H1 (cell line): ENCODE measurements around the gene BIN1. TPM values are rescaled to one million over a fixed set of nuclear protein-coding genes. Genes with fewer than 3 reads are reported as not detected.

Experiments
- CTCF ChIA-PET: fragments of 300-600 bp; sonication (Branson Sonifier 250); formaldehyde crosslinking; loops from one replicate; lab custom pipeline; 2021; ENCODE audit not compliant: partially characterized antibody; lab: Charles Lee
- POLR2A ChIA-PET: fragments of 300-600 bp; sonication (Branson Sonifier 250); formaldehyde crosslinking; loops from one replicate; lab custom pipeline; 2021; ENCODE audit warnings: inconsistent platforms; ENCODE audit not compliant: partially characterized antibody; lab: Charles Lee
- DNase-seq, 2 experiments: peaks; one replicate each; pipeline versions ENCODE4 v3.0.0 to v3.0.0-alpha.2; 2010 to 2022; ENCODE audit warnings: low spot score in 2 of 2, low read depth in 1 of 2, mixed read lengths in 1 of 2
- FAIRE-seq: peaks from 2 replicates; lab custom pipeline; 2011; peaks lifted over from hg19 to GRCh38; lab: Jason Lieb, UNC
- H2AFZ ChIP-seq: 2 replicates; pipeline ENCODE4 v1.8.1; 2012; ENCODE audit warnings: low read length, inconsistent platforms
- H2AK5ac ChIP-seq: 2 replicates; pipeline ENCODE4 v1.6.1; 2013; ENCODE audit warnings: low read depth, low read length
- H2BK120ac ChIP-seq: replicated peaks from 2 replicates; pipeline ENCODE3; 2013; ENCODE audit warnings: low read depth, low read length, inconsistent platforms
- H2BK12ac ChIP-seq: 2 replicates; pipeline ENCODE4 v1.6.1; 2013; ENCODE audit warnings: low read depth, low read length
- H2BK15ac ChIP-seq: 2 replicates; pipeline ENCODE4 v1.6.1; 2013; ENCODE audit warnings: low read length
- H2BK20ac ChIP-seq: 2 replicates; pipeline ENCODE4 v1.6.1; 2013; ENCODE audit warnings: low read length
- H2BK5ac ChIP-seq: 2 replicates; pipeline ENCODE4 v1.6.1; 2013; ENCODE audit warnings: low read depth, low read length
- H3K14ac ChIP-seq: 2 replicates; pipeline ENCODE4 v1.6.1; 2013; ENCODE audit warnings: inconsistent platforms; ENCODE audit not compliant: insufficient read length
- H3K18ac ChIP-seq: 2 replicates; pipeline ENCODE4 v1.6.1; 2013; ENCODE audit warnings: low read length; ENCODE audit errors: extremely low read depth
- H3K23ac ChIP-seq: 2 replicates; pipeline ENCODE4 v1.6.1; 2013; ENCODE audit warnings: inconsistent platforms; ENCODE audit not compliant: insufficient read length
- H3K23me2 ChIP-seq: 2 replicates; pipeline ENCODE4 v1.6.1; 2013; ENCODE audit warnings: low read depth, low read length
- H3K27ac ChIP-seq: 2 replicates; pipeline ENCODE4 v1.6.1; 2011; ENCODE audit warnings: low read depth, low read length, inconsistent platforms
- H3K27me3 ChIP-seq, 4 experiments: replicated peaks in 1 of 4; 1 replicate in 1 of 4; 2 replicates in 3 of 4; pipeline versions ENCODE4 v1.6.1 to v1.8.1; 2011 to 2013; ENCODE audit warnings: low read length in 3 of 4, mild to moderate bottlenecking in 3 of 4, inconsistent platforms in 2 of 4, mixed read lengths in 2 of 4, moderate library complexity in 1 of 4; ENCODE audit not compliant: control insufficient read depth in 3 of 4, insufficient read depth in 3 of 4; ENCODE audit errors: extremely low read depth in 1 of 4
- H3K36me3 ChIP-seq, 4 experiments: 2 replicates each; pipeline versions ENCODE4 v1.6.1 to v1.8.1; 2011 to 2013; ENCODE audit warnings: mild to moderate bottlenecking in 4 of 4, low read length in 3 of 4, moderate library complexity in 2 of 4, control low read depth in 1 of 4, inconsistent platforms in 1 of 4; ENCODE audit not compliant: insufficient read depth in 4 of 4, control insufficient read depth in 2 of 4
- H3K4ac ChIP-seq: replicated peaks from 2 replicates; pipeline ENCODE3; 2013; ENCODE audit warnings: low read length, low read depth, mixed read lengths, inconsistent platforms; ENCODE audit not compliant: insufficient read length
- H3K4me1 ChIP-seq, 4 experiments: replicated peaks in 1 of 4; 1 replicate in 1 of 4; 2 replicates in 3 of 4; pipeline versions ENCODE4 v1.6.1 to v1.8.1; 2011 to 2013; ENCODE audit warnings: low read length in 3 of 4, inconsistent platforms in 2 of 4, mixed read lengths in 1 of 4; ENCODE audit not compliant: insufficient read depth in 4 of 4, control insufficient read depth in 3 of 4
- H3K4me2 ChIP-seq, 2 experiments: 2 replicates each; pipeline versions ENCODE4 v1.6.1 to v1.8.1; 2011 to 2013; ENCODE audit warnings: low read depth in 2 of 2, low read length in 2 of 2, control low read depth in 1 of 2, inconsistent platforms in 1 of 2, mild to moderate bottlenecking in 1 of 2; ENCODE audit not compliant: insufficient read depth in 1 of 2
- H3K4me3 ChIP-seq, 4 experiments: fragments of 200-600, 300-600 bp in 1 of 4; sonication (generic), shearing (Covaris generic), sonication (Bioruptor Twin) in 1 of 4; 2 replicates each; pipeline versions ENCODE4 v1.5.1 to v1.8.1; 2011 to 2016; ENCODE audit warnings: low read length in 4 of 4, low read depth in 3 of 4, control low read depth in 2 of 4, inconsistent platforms in 2 of 4, mild to moderate bottlenecking in 2 of 4, mixed read lengths in 1 of 4, moderate library complexity in 1 of 4; ENCODE audit not compliant: insufficient read depth in 2 of 4; ENCODE audit errors: extremely low read depth in 1 of 4
- H3K56ac ChIP-seq: replicated peaks from 2 replicates; pipeline ENCODE3; 2013; ENCODE audit warnings: low read depth, mild to moderate bottlenecking, mixed read lengths, low read length, inconsistent platforms; ENCODE audit not compliant: insufficient read length
- H3K79me1 ChIP-seq: 2 replicates; pipeline ENCODE4 v1.6.1; 2013; ENCODE audit warnings: low read depth, low read length, control low read depth
- H3K79me2 ChIP-seq, 2 experiments: 2 replicates each; pipeline versions ENCODE4 v1.6.1 to v1.8.1; 2012 to 2013; ENCODE audit warnings: low read length in 2 of 2, mild to moderate bottlenecking in 2 of 2, inconsistent platforms in 1 of 2; ENCODE audit not compliant: insufficient read depth in 2 of 2, control insufficient read depth in 1 of 2
- H3K9ac ChIP-seq, 4 experiments: replicated peaks in 1 of 4; 1 replicate in 1 of 4; 2 replicates in 3 of 4; pipeline versions ENCODE4 v1.6.1 to v1.8.1; 2011 to 2013; ENCODE audit warnings: low read depth in 3 of 4, low read length in 3 of 4, control low read depth in 2 of 4, mild to moderate bottlenecking in 2 of 4, moderate library complexity in 2 of 4, inconsistent platforms in 1 of 4; ENCODE audit errors: extremely low read depth in 1 of 4
- H3K9me3 ChIP-seq, 2 experiments: 2 replicates each; pipeline versions ENCODE4 v1.6.1 to v1.8.1; 2012 to 2013; ENCODE audit warnings: mild to moderate bottlenecking in 2 of 2, moderate library complexity in 2 of 2, control low read depth in 1 of 2, inconsistent platforms in 1 of 2, low read depth in 1 of 2, low read length in 1 of 2, mixed read lengths in 1 of 2; ENCODE audit not compliant: insufficient read depth in 2 of 2
- H4K20me1 ChIP-seq, 2 experiments: replicated peaks in 1 of 2; 2 replicates each; pipeline versions ENCODE3 to v1.8.1; 2011 to 2013; ENCODE audit warnings: inconsistent platforms in 2 of 2, low read length in 2 of 2, mild to moderate bottlenecking in 1 of 2; ENCODE audit not compliant: insufficient read depth in 2 of 2, control insufficient read depth in 1 of 2
- H4K5ac ChIP-seq: 2 replicates; pipeline ENCODE4 v1.6.1; 2013; ENCODE audit warnings: low read length, low read depth, mixed read lengths, inconsistent platforms; ENCODE audit not compliant: insufficient read length
- H4K8ac ChIP-seq: 2 replicates; pipeline ENCODE4 v1.8.0; 2013; ENCODE audit warnings: mild to moderate bottlenecking, moderate library complexity, low read length, inconsistent platforms; ENCODE audit not compliant: insufficient read depth; ENCODE audit errors: extremely low read depth
- H4K91ac ChIP-seq: replicated peaks from 2 replicates; pipeline ENCODE3; 2013; ENCODE audit warnings: low read length, mixed read lengths, inconsistent platforms; ENCODE audit not compliant: insufficient read length
- ATF3 ChIP-seq: IDR thresholded peaks from 2 replicates; pipeline ENCODE4 v1.6.1; 2011; ENCODE audit warnings: low read depth, mild to moderate bottlenecking, low read length; ENCODE audit not compliant: insufficient read depth
- BRCA1 ChIP-seq: IDR thresholded peaks from 2 replicates; pipeline ENCODE4 v1.6.1; 2012; ENCODE audit warnings: low read depth, low read length, improper control_type of control experiment
- CBX5 ChIP-seq: fragments of 300-800, 300-1000 bp; sonication (generic); IDR thresholded peaks from 2 replicates; pipeline ENCODE4 v1.7.1; 2016; ENCODE audit warnings: antibody characterized with exemption, low read length, low read depth
- KDM5A ChIP-seq: fragments of 200-600 bp; IDR thresholded peaks from 2 replicates; pipeline ENCODE4 v1.7.1; 2012; ENCODE audit warnings: mild to moderate bottlenecking, low read length, inconsistent platforms, mixed read lengths
- WGBS, 2 experiments: shearing (Covaris generic) in 1 of 2; methylation state at CpG; one replicate each; pipeline versions ENCODE4 v1.1.6 to v1.1.7; 2013 to 2015; ENCODE audit warnings: low lambda C conversion rate in 2 of 2, mixed read lengths in 2 of 2, inconsistent platforms in 1 of 2, low coverage in 1 of 2, missing lambda C conversion rate in 1 of 2; ENCODE audit not compliant: insufficient replicate concordance in 2 of 2, insufficient coverage in 1 of 2, insufficient read length in 1 of 2; ENCODE audit errors: extremely low coverage in 1 of 2, missing lambda C conversion rate in 1 of 2; 5-methylcytosine and 5-hydroxymethylcytosine counted together
- polyA plus RNA-seq, 7 experiments: library from polyadenylated mRNA; depleted of rRNA in 3 of 7; stranded (reverse) in 5 of 7; unstranded in 2 of 7; fragments of >200 nt in 5 of 7; fragments of 200-250 nt in 2 of 7; gene quantifications; 1 replicate in 5 of 7; 2 replicates in 1 of 7; 4 replicates in 1 of 7; pipeline versions ENCODE4 v1.2.1 to v1.2.3, GENCODE V29; 2011 to 2013; ENCODE audit warnings: missing spikeins in 2 of 7, mixed read lengths in 2 of 7
- total RNA-seq: library from RNA; stranded (reverse); fragmentation: NEBNext Ultra II Directional; extraction: Animal tissue kit (Norgen Biotek cat#: 25700); gene quantifications from 2 replicates; pipeline ENCODE4 v1.2.1, GENCODE V29; 2021
- TF ChIP-seq, protein P1 (sequence below): IDR thresholded peaks from 2 replicates; pipeline ENCODE4 v1.6.1; 2012; ENCODE audit warnings: inconsistent platforms
- TF ChIP-seq, protein P2 (sequence below), 3 experiments: IDR thresholded peaks; 1 replicate in 2 of 3; 2 replicates in 1 of 3; pipeline versions ENCODE4 v1.5.1 to v1.6.1; 2011; ENCODE audit warnings: low read length in 3 of 3, mild to moderate bottlenecking in 3 of 3, inconsistent platforms in 2 of 3, low read depth in 1 of 3, moderate library complexity in 1 of 3; ENCODE audit not compliant: insufficient read depth in 1 of 3; ENCODE audit errors: control extremely low read depth in 1 of 3

BIN1 gene
- total and polyA plus RNA-seq, 2 of the 8 experiments (the other 6 are each of a cell fraction or from before 2014, with no cell fraction given) = 23.6 to 35.6 TPM

GRCh38 chr2:127053731-127054603 lies 53.0 kb downstream of the BIN1 start:
- no peaks in the 10 kb centered on the region for H3K79me2 ChIP-seq
- no peak overlapping the region for H3K56ac ChIP-seq
- no peak overlapping the region for H3K4ac ChIP-seq
- H4K91ac ChIP-seq = peak overlapping the region; percentile 54
- H2AK5ac ChIP-seq = no peak overlapping the region
- no peaks in the 10 kb centered on the region for H3K79me1 ChIP-seq
- no peak overlapping the region for H3K18ac ChIP-seq
- H3K4me3 ChIP-seq = no peak overlapping the region
- H3K23ac ChIP-seq = no peak overlapping the region
- H3K9me3 ChIP-seq = no peaks in the 10 kb centered on the region
- H3K4me2 ChIP-seq = no peak overlapping the region
- H2AFZ ChIP-seq = no peak overlapping the region
- no peak for TF ChIP-seq CBX5
- no peak for TF ChIP-seq BRCA1
- no peak for TF ChIP-seq KDM5A
- TF ChIP-seq, protein P1, sequence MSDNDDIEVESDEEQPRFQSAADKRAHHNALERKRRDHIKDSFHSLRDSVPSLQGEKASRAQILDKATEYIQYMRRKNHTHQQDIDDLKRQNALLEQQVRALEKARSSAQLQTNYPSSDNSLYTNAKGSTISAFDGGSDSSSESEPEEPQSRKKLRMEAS = no peak
- TF ChIP-seq ATF3 = no peak
- TF ChIP-seq, protein P2, sequence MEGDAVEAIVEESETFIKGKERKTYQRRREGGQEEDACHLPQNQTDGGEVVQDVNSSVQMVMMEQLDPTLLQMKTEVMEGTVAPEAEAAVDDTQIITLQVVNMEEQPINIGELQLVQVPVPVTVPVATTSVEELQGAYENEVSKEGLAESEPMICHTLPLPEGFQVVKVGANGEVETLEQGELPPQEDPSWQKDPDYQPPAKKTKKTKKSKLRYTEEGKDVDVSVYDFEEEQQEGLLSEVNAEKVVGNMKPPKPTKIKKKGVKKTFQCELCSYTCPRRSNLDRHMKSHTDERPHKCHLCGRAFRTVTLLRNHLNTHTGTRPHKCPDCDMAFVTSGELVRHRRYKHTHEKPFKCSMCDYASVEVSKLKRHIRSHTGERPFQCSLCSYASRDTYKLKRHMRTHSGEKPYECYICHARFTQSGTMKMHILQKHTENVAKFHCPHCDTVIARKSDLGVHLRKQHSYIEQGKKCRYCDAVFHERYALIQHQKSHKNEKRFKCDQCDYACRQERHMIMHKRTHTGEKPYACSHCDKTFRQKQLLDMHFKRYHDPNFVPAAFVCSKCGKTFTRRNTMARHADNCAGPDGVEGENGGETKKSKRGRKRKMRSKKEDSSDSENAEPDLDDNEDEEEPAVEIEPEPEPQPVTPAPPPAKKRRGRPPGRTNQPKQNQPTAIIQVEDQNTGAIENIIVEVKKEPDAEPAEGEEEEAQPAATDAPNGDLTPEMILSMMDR (IDR thresholded peaks at IDR 0.05; ENCODE audit: control extremely low read depth in 1 of 3, insufficient read depth in 1 of 3, low read depth in 1 of 3, low read length in 3 of 3) = no peak
- H2BK20ac ChIP-seq = no peak overlapping the region
- peaks cover 0 to 6% of the 10 kb centered on the region in 2 experiments for H4K20me1 ChIP-seq
- H2BK15ac ChIP-seq = no peak overlapping the region
- 91% methylated on average over 33 of the region's 33 CpGs; no CpG with 5 or more reads in 1 of the 2 experiments for whole genome bisulfite sequencing, 2 experiments
- no peaks in the 10 kb centered on the region for H3K23me2 ChIP-seq
- ChIA-PET POLR2A (interaction anchor here (0.6 to 1.0 kb wide), 2 partner anchors 20 to 137 kb away, joined by 3 read pairs; no protein-coding TSS in a partner anchor), CTCF (interaction anchor here (0.6 to 5.2 kb wide), 12 partner anchors 11 to 164 kb away, joined by 3 to 35 read pairs (median 4); no protein-coding TSS in a partner anchor)
- H3K4me1 ChIP-seq = peaks cover 0 to 6% (median 0%) of the 10 kb centered on the region in 4 experiments; a peak in 2 of 7 replicates
- H3K27me3 ChIP-seq = no peaks in the 10 kb centered on the region
- no peak overlapping the region; a peak in 1 of 7 replicates for H3K9ac ChIP-seq
- no peak for FAIRE-seq
- no peak overlapping the region for H3K27ac ChIP-seq
- no peak overlapping the region for H3K14ac ChIP-seq
- no peak overlapping the region for H4K8ac ChIP-seq
- no peak overlapping the region for H4K5ac ChIP-seq
- no peak overlapping the region for H2BK12ac ChIP-seq
- no peaks in the 10 kb centered on the region for H3K36me3 ChIP-seq
- no peak overlapping the region for H2BK120ac ChIP-seq
- DNase-seq = no peak
- no peak overlapping the region; the same call in 1 of the 2 replicates for H2BK5ac ChIP-seq
